GM23248 (cell line): ENCODE data around the gene CEACAM16. TPM values are rescaled to one million over a fixed set of nuclear protein-coding genes. Genes with fewer than 3 reads are reported as not detected.

Experiments used
- DNase-seq: peaks from one replicate; pipeline ENCODE4 v3.0.0-alpha.2; 2015
- H2AFZ ChIP-seq: fragments of 200-600 bp; sonication (generic); 2 replicates; pipeline ENCODE4 v1.6.1; 2016; ENCODE audit warnings: antibody characterized with exemption
- H3F3A ChIP-seq: fragments of 200-600 bp; sonication (generic); 2 replicates; pipeline ENCODE4 v1.6.1; 2016; ENCODE audit warnings: mild to moderate bottlenecking, antibody characterized with exemption, mixed run types; ENCODE audit not compliant: insufficient read depth
- H3K27ac ChIP-seq: fragments of 200-600 bp; sonication (generic); 2 replicates; pipeline ENCODE4 v1.5.1; 2016; ENCODE audit warnings: mild to moderate bottlenecking
- H3K27me3 ChIP-seq: fragments of 200-600 bp; sonication (generic); replicated peaks from 2 replicates; pipeline ENCODE4 v1.6.1; 2016; ENCODE audit warnings: mild to moderate bottlenecking; ENCODE audit not compliant: insufficient read depth
- H3K36me3 ChIP-seq: fragments of 200-600 bp; sonication (generic); 2 replicates; pipeline ENCODE4 v1.6.1; 2016; ENCODE audit warnings: low read depth, mild to moderate bottlenecking
- H3K4me1 ChIP-seq: fragments of 200-600 bp; sonication (generic); 2 replicates; pipeline ENCODE4 v1.6.1; 2016; ENCODE audit warnings: mild to moderate bottlenecking; ENCODE audit not compliant: insufficient read depth
- H3K4me2 ChIP-seq: fragments of 200-600 bp; sonication (generic); one replicate; pipeline ENCODE4 v1.6.1; 2016; ENCODE audit warnings: mild to moderate bottlenecking; ENCODE audit not compliant: unreplicated experiment
- H3K4me3 ChIP-seq: fragments of 200-600 bp; sonication (generic); 2 replicates; pipeline ENCODE4 v1.5.1; 2016; ENCODE audit warnings: mild to moderate bottlenecking
- H3K79me2 ChIP-seq: fragments of 200-600 bp; sonication (generic); 2 replicates; pipeline ENCODE4 v1.6.1; 2016; ENCODE audit warnings: mild to moderate bottlenecking; ENCODE audit not compliant: insufficient read depth
- H3K9ac ChIP-seq: fragments of 200-600 bp; sonication (generic); 2 replicates; pipeline ENCODE4 v1.6.1; 2016; ENCODE audit warnings: mild to moderate bottlenecking
- H3K9me2 ChIP-seq: fragments of 200-600 bp; sonication (generic); 2 replicates; pipeline ENCODE4 v1.6.1; 2016; ENCODE audit warnings: mixed run types, mild to moderate bottlenecking, moderate library complexity; ENCODE audit not compliant: insufficient read depth
- H3K9me3 ChIP-seq: fragments of 200-600 bp; sonication (generic); one replicate; pipeline ENCODE4 v1.6.1; 2017; ENCODE audit warnings: low read depth
- H4K20me1 ChIP-seq: fragments of 200-600 bp; sonication (generic); 2 replicates; pipeline ENCODE4 v1.6.0; 2016; ENCODE audit not compliant: insufficient read depth
- EZH2 ChIP-seq: fragments of 200-600 bp; sonication (generic); IDR thresholded peaks from 2 replicates; pipeline ENCODE4 v1.6.1; 2018; ENCODE audit warnings: antibody characterized with exemption, mild to moderate bottlenecking; ENCODE audit not compliant: insufficient read depth, poor library complexity, severe bottlenecking
- EZH2phosphoT487 ChIP-seq: fragments of 200-600 bp; sonication (generic); IDR thresholded peaks from 2 replicates; pipeline ENCODE4 v1.6.1; 2018; ENCODE audit warnings: antibody characterized with exemption, moderate library complexity, mild to moderate bottlenecking, low read depth; ENCODE audit not compliant: insufficient read depth
- whole genome bisulfite sequencing, 2 experiments: methylation state at CpG; one replicate each; pipeline ENCODE4 v1.1.6; 2015 to 2017; ENCODE audit warnings: low lambda C conversion rate in 2 of 2, low coverage in 1 of 2; ENCODE audit errors: missing lambda C conversion rate in 2 of 2; 5-methylcytosine and 5-hydroxymethylcytosine counted together
- in situ Hi-C: fragments of 300-500 bp; cut with MboI; formaldehyde crosslinking; loops from 2 replicates; pipeline ENCODE4 v1.15.0; 2020
- polyA plus RNA-seq: library from polyadenylated mRNA; unstranded; fragments of >200 nt; fragmentation: Nextera tagmentation; extraction: Ambion mirVana; gene quantifications from 2 replicates; pipeline ENCODE4 v1.2.1, GENCODE V29; 2016
- total RNA-seq: library from RNA; depleted of rRNA; stranded (reverse); fragments of >200 nt; shearing (Covaris generic); gene quantifications from 2 replicates; pipeline ENCODE4 v1.2.3, GENCODE V29; 2014

The CEACAM16 gene
- total and polyA plus RNA-seq, 2 experiments from 2014 or later = not detected

- H3K9me3 ChIP-seq = no peaks in the 10 kb centered on the region
- in situ Hi-C loops = no loop called here
- H3K4me1 ChIP-seq = no peaks in the 10 kb centered on the region
- no peak overlapping the region for H3K9ac ChIP-seq
- H3K27me3 ChIP-seq = no peaks in the 10 kb centered on the region; the same call in 1 of the 2 replicates
- H3K27ac ChIP-seq = no peak overlapping the region
- WGBS, 2 experiments = 60 to 61% methylated on average over 22 of the region's 22 CpGs
- no peak overlapping the region for H3K4me2 ChIP-seq
- TF ChIP-seq EZH2 (no peak), EZH2phosphoT487 (no peak)
- no peaks in the 10 kb centered on the region for H4K20me1 ChIP-seq
- no peak overlapping the region for H3K4me3 ChIP-seq
- no peaks in the 10 kb centered on the region for H3K9me2 ChIP-seq
- no peak for DNase-seq
- no peaks in the 10 kb centered on the region for H3F3A ChIP-seq
- no peak overlapping the region for H2AFZ ChIP-seq
- no peaks in the 10 kb centered on the region for H3K79me2 ChIP-seq
- no peaks in the 10 kb centered on the region for H3K36me3 ChIP-seq
Measured at GRCh38 chr19:44696939-44697669, 1.8 kb upstream of the CEACAM16 start.

- DNase-seq = no peak
- no peaks in the 10 kb centered on the region for H3K4me1 ChIP-seq
- no peaks in the 10 kb centered on the region; the same call in 1 of the 2 replicates for H3K27me3 ChIP-seq
- in situ Hi-C loops = no loop called here
- no peaks in the 10 kb centered on the region for H3K79me2 ChIP-seq
- no peak overlapping the region for H3K4me2 ChIP-seq
- 80% methylated on average over 4 of the region's 4 CpGs for WGBS, 2 experiments
- no peak overlapping the region for H3K27ac ChIP-seq
- H3K9ac ChIP-seq = no peak overlapping the region
- H4K20me1 ChIP-seq = no peaks in the 10 kb centered on the region
- H3F3A ChIP-seq = no peaks in the 10 kb centered on the region
- no peaks in the 10 kb centered on the region for H3K9me3 ChIP-seq
- H2AFZ ChIP-seq = no peak overlapping the region
- H3K36me3 ChIP-seq = no peaks in the 10 kb centered on the region
- H3K4me3 ChIP-seq = no peak overlapping the region
- no peaks in the 10 kb centered on the region for H3K9me2 ChIP-seq
- TF ChIP-seq EZH2 (no peak), EZH2phosphoT487 (no peak)
Measured at GRCh38 chr19:44697670-44698034, 1.3 kb upstream of the CEACAM16 start.

- H4K20me1 ChIP-seq = no peaks in the 10 kb centered on the region
- in situ Hi-C loops = no loop called here
- H2AFZ ChIP-seq = no peak overlapping the region
Measured at GRCh38 chr19:44700547-44700946, 1.6 kb downstream of the CEACAM16 start.

GRCh38 chr19:44701228-44701627, 2.3 kb downstream of the CEACAM16 start:
- Histone ChIP-seq H3K79me2 (no peaks in the 10 kb centered on the region), H3K4me2 (no peak overlapping the region), H3K9ac (no peak overlapping the region), H3K9me3 (no peaks in the 10 kb centered on the region), H3K9me2 (no peaks in the 10 kb centered on the region), H3K27ac (no peak overlapping the region), H3K36me3 (no peaks in the 10 kb centered on the region), H3K27me3 (no peaks in the 10 kb centered on the region; the same call in 1 of the 2 replicates), H3K4me1 (no peaks in the 10 kb centered on the region), H2AFZ (no peak overlapping the region), H3F3A (no peaks in the 10 kb centered on the region), H4K20me1 (no peaks in the 10 kb centered on the region), H3K4me3 (no peak overlapping the region)
- in situ Hi-C loops = no loop called here
- TF ChIP-seq EZH2phosphoT487 (no peak), EZH2 (no peak)
- no peak for DNase-seq
- 68 to 74% methylated on average over 13 to 15 of the region's 15 CpGs for WGBS, 2 experiments

More at GRCh38 chr19:44700547-44700946, 1.6 kb downstream of the CEACAM16 start:
- no peaks in the 10 kb centered on the region for H3K4me1 ChIP-seq
- no peaks in the 10 kb centered on the region for H3K9me3 ChIP-seq
- no peak overlapping the region for H3K4me2 ChIP-seq
- H3F3A ChIP-seq = no peaks in the 10 kb centered on the region
- no peaks in the 10 kb centered on the region for H3K36me3 ChIP-seq
- no peak overlapping the region for H3K4me3 ChIP-seq
- H3K9me2 ChIP-seq = no peaks in the 10 kb centered on the region
- H3K9ac ChIP-seq = no peak overlapping the region
- WGBS, 2 experiments = 73 to 77% methylated on average over 5 of the region's 5 CpGs
- TF ChIP-seq EZH2 = no peak
- TF ChIP-seq EZH2phosphoT487 = no peak
- no peak for DNase-seq
- no peaks in the 10 kb centered on the region; the same call in 1 of the 2 replicates for H3K27me3 ChIP-seq
- H3K27ac ChIP-seq = no peak overlapping the region
- no peaks in the 10 kb centered on the region for H3K79me2 ChIP-seq
